HG02970 (cell line): ENCODE measurements around the gene C13orf42.

Experiments used
- ATAC-seq: cut with Tn5 transposase; IDR thresholded peaks from one replicate; pipeline ENCODE4 v1.9.1; 2021; ENCODE audit warnings: mild to moderate bottlenecking, moderate library complexity, moderate number of reproducible peaks; ENCODE audit not compliant: unreplicated experiment, low FRiP score

Gene C13orf42

DNA sequence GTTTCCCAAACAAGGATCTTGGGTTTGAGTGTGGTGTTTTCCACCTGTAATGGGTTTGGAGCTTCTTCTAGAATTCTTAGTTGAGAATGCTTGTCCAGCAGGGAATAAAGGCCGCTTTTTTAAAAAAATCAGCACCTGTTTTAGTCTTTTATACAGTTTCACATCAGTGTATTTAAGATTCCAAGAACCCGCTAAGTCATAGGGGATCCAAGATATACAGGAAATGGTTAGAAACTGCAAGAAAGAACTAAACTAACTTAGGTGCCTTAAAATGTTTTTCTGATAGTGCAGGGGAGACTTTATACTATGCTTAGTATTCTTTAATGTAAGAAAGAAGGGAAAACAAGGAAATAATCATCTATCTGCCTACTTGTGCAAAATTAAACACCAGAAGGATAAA, 74.7 kb downstream of the C13orf42 start:
- no peak for ATAC-seq

- no peak for ATAC-seq
These were observed 75.1 kb downstream of the C13orf42 start for GRCh38 chr13:51035978-51036377.

- ATAC-seq, result no peak
These were observed 75.6 kb downstream of the C13orf42 start for GRCh38 chr13:51035469-51035868.

DNA sequence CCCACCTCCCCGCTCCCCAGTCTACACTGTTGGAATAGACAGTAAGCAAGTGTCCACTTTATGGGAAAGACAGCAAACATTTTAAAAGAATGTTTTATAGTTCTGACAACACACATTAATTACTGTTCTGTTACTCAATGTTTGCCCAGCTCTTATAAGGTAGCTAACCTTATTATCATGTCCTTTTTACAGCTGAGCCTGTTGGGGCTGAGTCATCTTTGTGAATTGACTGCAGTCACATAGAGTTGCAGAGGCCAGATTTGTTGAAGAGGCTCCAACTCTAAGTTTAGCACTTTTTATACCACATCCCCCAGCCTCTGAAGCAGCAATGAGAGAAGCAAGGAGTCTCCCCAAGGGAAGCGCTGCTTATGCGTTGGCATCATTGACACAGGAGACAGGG, 76.2 kb downstream of the C13orf42 start:
- no peak for ATAC-seq

DNA sequence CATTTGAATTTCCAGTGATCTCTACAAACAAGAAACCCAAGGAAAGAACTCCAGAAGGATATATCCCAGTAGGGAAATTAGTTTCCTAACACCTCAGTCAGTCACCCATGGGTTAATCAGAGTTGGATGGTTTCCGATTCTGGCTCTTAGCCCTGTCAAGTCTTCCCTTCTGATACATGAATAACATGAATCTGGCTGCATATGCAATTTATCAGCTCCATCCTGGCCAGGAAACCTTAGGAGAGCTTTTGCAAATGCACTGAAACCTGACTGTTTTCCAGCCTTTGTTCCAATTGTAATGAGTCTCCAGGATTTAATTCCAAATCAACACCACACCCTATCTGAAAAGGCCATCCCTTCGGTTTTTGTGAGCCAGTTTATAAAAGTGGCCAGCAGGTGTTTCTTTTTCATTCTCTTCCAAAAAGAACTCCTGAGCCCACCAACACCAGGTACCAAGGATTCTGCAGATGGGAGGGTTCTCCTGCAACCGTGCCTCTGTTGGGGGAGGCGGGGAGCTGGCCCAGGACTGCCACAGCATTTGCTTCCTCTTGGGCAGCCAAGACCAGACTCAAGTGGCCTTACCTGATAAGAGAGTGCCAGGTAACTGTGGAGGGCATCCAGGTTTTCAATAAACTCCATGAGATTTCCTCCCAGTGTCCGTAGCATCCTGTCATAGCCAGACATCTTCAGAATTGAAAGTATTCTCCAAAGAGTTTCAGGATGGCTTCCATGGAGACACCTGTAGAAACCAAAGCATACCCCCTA, 77.5 kb downstream of the C13orf42 start:
- no peak for ATAC-seq

DNA sequence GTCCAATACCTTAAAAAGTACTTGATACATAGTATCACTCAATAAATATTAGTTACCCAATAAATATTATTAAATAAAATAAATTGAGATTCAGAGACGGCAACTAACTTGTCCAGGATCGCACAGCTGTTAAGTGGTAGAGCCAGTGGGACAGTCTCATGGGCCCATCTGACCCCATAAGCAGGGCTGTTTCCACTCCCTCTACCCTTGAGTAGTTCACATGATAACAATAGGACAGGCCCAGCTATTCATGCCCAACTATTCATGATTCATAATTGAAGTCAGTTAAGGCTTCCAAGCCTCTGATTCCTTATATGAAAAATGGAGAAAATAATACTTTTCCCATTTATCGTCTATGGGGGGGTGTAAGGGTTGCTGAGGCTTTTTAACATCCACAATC, 78.2 kb downstream of the C13orf42 start:
- ATAC-seq, result no peak
